ENCODE measurements around the gene PRKCE. TPM values are rescaled to one million over a fixed set of nuclear protein-coding genes. Genes with fewer than 3 reads are reported as not detected.

The PRKCE gene
- total RNA-seq, 2 experiments from 2014 or later: 17.0 to 42.1 TPM

DNA sequence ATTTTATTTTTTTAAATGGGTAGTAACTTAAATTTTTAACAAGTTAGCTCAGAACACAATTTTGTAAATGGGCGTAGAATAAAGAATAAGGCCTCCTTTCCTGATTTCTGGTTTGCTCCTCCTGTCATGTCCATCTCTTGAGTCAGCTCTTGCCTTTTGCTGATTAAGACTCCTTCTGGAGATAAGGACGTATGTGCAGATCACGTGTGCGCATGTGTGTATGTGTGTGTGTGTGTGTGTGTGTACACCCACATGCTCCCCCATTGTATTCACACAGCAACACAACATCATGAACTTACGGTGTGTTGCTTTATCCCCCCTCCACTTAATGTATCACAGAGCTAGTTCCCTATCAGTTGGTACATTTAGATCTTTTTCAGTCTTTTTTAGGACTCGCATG is 182.9 kb downstream of the PRKCE start:
- POLR2A ChIA-PET: interaction anchor here (0.5 to 3.2 kb wide), 15 partner anchors 9 to 1861 kb away, joined by 3 to 33 read pairs (median 4); no protein-coding TSS in a partner anchor
- peak overlapping the region; percentile 83 for H3K27ac ChIP-seq (ENCODE audit: low read depth, low read length, poor library complexity, severe bottlenecking)
- H3K36me3 ChIP-seq (ENCODE audit: insufficient read depth, low read length): no peaks in the 10 kb centered on the region; the same call in 1 of the 2 replicates
- intact Hi-C loops (cut with micrococcal nuclease; ENCODE audit: unreplicated experiment): no loop called here
- H3K9me2 ChIP-seq (ENCODE audit: insufficient read depth, low read length): no peaks in the 10 kb centered on the region
- TF ChIP-seq, protein P1, sequence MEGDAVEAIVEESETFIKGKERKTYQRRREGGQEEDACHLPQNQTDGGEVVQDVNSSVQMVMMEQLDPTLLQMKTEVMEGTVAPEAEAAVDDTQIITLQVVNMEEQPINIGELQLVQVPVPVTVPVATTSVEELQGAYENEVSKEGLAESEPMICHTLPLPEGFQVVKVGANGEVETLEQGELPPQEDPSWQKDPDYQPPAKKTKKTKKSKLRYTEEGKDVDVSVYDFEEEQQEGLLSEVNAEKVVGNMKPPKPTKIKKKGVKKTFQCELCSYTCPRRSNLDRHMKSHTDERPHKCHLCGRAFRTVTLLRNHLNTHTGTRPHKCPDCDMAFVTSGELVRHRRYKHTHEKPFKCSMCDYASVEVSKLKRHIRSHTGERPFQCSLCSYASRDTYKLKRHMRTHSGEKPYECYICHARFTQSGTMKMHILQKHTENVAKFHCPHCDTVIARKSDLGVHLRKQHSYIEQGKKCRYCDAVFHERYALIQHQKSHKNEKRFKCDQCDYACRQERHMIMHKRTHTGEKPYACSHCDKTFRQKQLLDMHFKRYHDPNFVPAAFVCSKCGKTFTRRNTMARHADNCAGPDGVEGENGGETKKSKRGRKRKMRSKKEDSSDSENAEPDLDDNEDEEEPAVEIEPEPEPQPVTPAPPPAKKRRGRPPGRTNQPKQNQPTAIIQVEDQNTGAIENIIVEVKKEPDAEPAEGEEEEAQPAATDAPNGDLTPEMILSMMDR (conservative IDR thresholded peaks at IDR 0.05; ENCODE audit: low read length): no peak
- no peak for TF ChIP-seq EZH2phosphoT487 (IDR thresholded peaks at IDR 0.05; ENCODE audit: borderline replicate concordance, low read depth, low read length)
- H3K9me3 ChIP-seq (ENCODE audit: low read length): peaks cover 15% of the 10 kb centered on the region
- H3K4me3 ChIP-seq (ENCODE audit: low read depth, low read length, poor library complexity, severe bottlenecking): peak overlapping the region; percentile 32
- DNase-seq (ENCODE audit: low spot score): peak; percentile 23
- BruUV-seq (replicated peaks): TSS peak; percentile 78
- peak overlapping the region; percentile 71 for H3K4me2 ChIP-seq (ENCODE audit: low read length)
- H2AFZ ChIP-seq (ENCODE audit: low read length): peak overlapping the region; percentile 82; the same call in 1 of the 2 replicates
- peaks cover 57% of the 10 kb centered on the region for H3K4me1 ChIP-seq (ENCODE audit: insufficient read depth, low read length, poor library complexity, severe bottlenecking)
- no peaks in the 10 kb centered on the region for H4K20me1 ChIP-seq (ENCODE audit: insufficient read depth, low read length)
- no peaks in the 10 kb centered on the region for H3K79me2 ChIP-seq (ENCODE audit: insufficient read depth, low read depth, low read length)
- CTCF ChIA-PET (ENCODE audit: unreplicated experiment): interaction anchor here (0.6 to 1.9 kb wide), 6 partner anchors 9 to 672 kb away, joined by 3 to 8 read pairs (median 4); partner anchors contain the start of gene PRKCE

DNA sequence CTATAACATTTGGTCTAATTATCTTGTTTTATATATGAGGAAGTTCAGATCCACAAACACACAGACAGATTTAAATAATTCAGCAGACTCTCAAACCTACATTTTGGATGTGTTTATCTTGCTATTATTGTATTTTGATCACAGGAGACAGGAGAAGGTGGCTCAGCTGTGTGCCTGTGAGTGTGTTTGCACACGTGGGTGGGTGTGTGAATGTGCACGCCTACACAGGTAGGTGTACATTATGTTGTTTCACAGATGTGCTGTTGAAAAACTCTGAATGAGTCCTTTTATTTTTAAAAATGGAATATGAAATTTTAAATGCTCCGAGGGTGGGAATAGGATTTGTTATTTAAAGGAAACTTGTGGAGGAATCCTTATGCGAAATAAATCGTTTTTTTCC is 183.4 kb downstream of the PRKCE start:
- Histone ChIP-seq H3K4me1 (ENCODE audit: insufficient read depth, low read length, poor library complexity, severe bottlenecking) (peaks cover 57% of the 10 kb centered on the region), H3K9me2 (ENCODE audit: insufficient read depth, low read length) (no peaks in the 10 kb centered on the region), H3K4me3 (ENCODE audit: low read depth, low read length, poor library complexity, severe bottlenecking) (peak overlapping the region; percentile 0), H3K36me3 (ENCODE audit: insufficient read depth, low read length) (no peaks in the 10 kb centered on the region; the same call in 1 of the 2 replicates), H3K9me3 (ENCODE audit: low read length) (peaks cover 15% of the 10 kb centered on the region), H4K20me1 (ENCODE audit: insufficient read depth, low read length) (no peaks in the 10 kb centered on the region), H2AFZ (ENCODE audit: low read length) (peak overlapping the region; percentile 82; the same call in 1 of the 2 replicates), H3K79me2 (ENCODE audit: insufficient read depth, low read depth, low read length) (no peaks in the 10 kb centered on the region), H3K27ac (ENCODE audit: low read depth, low read length, poor library complexity, severe bottlenecking) (peak overlapping the region; percentile 83), H3K4me2 (ENCODE audit: low read length) (peak overlapping the region; percentile 71)
- intact Hi-C loops (cut with micrococcal nuclease; ENCODE audit: unreplicated experiment): loop anchor here (5.0 kb wide), 1 partner anchor 378 kb away; no protein-coding TSS in a partner anchor
- POLR2A ChIA-PET: interaction anchor here (0.7 to 3.2 kb wide), 10 partner anchors 8 to 185 kb away, joined by 3 to 33 read pairs (median 5); no protein-coding TSS in a partner anchor
- no TSS peak for BruUV-seq (replicated peaks)
- CTCF ChIA-PET (ENCODE audit: unreplicated experiment): interaction anchor here (0.6 to 1.9 kb wide), 5 partner anchors 53 to 671 kb away, joined by 3 to 8 read pairs (median 5); partner anchors contain the start of gene PRKCE
- TF ChIP-seq EZH2phosphoT487 (IDR thresholded peaks at IDR 0.05; ENCODE audit: borderline replicate concordance, low read depth, low read length): no peak
- TF ChIP-seq, protein P1 (conservative IDR thresholded peaks at IDR 0.05; ENCODE audit: low read length): no peak
- no peak for DNase-seq (ENCODE audit: low spot score)

DNA sequence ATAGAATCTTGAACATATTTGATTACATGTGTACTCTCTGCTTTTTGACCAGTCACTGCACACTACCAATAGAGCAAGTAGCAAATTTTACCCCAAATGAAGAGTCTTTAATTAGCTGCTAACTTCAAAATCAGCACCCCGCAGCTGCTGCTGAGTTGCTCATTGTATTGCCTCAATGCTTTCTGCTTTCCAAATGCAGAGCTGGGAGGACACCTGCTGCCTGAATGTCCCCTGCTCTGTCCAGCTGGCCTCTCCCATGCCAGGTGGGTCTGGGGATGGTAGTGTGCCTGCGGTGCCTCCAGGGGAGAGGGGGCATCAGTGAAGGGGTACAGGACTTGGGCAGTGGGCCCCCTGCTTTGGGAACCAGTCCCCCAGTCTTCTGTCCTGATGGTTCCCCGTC is 184.8 kb downstream of the PRKCE start:
- Histone ChIP-seq H3K9me2 (ENCODE audit: insufficient read depth, low read length) (no peaks in the 10 kb centered on the region), H3K4me3 (ENCODE audit: low read depth, low read length, poor library complexity, severe bottlenecking) (peak overlapping the region; percentile 49), H3K9me3 (ENCODE audit: low read length) (peaks cover 1% of the 10 kb centered on the region; the same call in 1 of the 2 replicates), H3K36me3 (ENCODE audit: insufficient read depth, low read length) (no peaks in the 10 kb centered on the region), H3K4me2 (ENCODE audit: low read length) (peak overlapping the region; percentile 71), H2AFZ (ENCODE audit: low read length) (peak overlapping the region; percentile 4; the same call in 1 of the 2 replicates), H3K79me2 (ENCODE audit: insufficient read depth, low read depth, low read length) (no peaks in the 10 kb centered on the region), H3K27ac (ENCODE audit: low read depth, low read length, poor library complexity, severe bottlenecking) (peak overlapping the region; percentile 83), H3K4me1 (ENCODE audit: insufficient read depth, low read length, poor library complexity, severe bottlenecking) (peaks cover 57% of the 10 kb centered on the region), H4K20me1 (ENCODE audit: insufficient read depth, low read length) (no peaks in the 10 kb centered on the region)
- DNase-seq (ENCODE audit: low spot score): peak; percentile 72
- intact Hi-C loops (cut with micrococcal nuclease; ENCODE audit: unreplicated experiment): loop anchor here (1.0 to 5.0 kb wide), 6 partner anchors 58 to 379 kb away; partner anchors contain the start of gene PRKCE
- TF ChIP-seq, protein P1 (conservative IDR thresholded peaks at IDR 0.05; ENCODE audit: low read length): peak; percentile 49
- no peak for TF ChIP-seq EZH2phosphoT487 (IDR thresholded peaks at IDR 0.05; ENCODE audit: borderline replicate concordance, low read depth, low read length)
- ChIA-PET CTCF (ENCODE audit: unreplicated experiment) (interaction anchor here (1.0 kb wide), 3 partner anchors 11 to 112 kb away, joined by 3 read pairs; no protein-coding TSS in a partner anchor), POLR2A (interaction anchor here (0.5 to 1.7 kb wide), 7 partner anchors 8 to 190 kb away, joined by 3 to 6 read pairs (median 4); no protein-coding TSS in a partner anchor)
- no TSS peak for BruUV-seq (replicated peaks)

All from OCI-LY7 (cell line).